ENCODE measurements around the gene FUCA2.
"Not testable (repeated sequence)": the region's sequence is repeated elsewhere in the genome, so short reads cannot be mapped to it uniquely, and the experiment has no call there.

The FUCA2 gene

DNA sequence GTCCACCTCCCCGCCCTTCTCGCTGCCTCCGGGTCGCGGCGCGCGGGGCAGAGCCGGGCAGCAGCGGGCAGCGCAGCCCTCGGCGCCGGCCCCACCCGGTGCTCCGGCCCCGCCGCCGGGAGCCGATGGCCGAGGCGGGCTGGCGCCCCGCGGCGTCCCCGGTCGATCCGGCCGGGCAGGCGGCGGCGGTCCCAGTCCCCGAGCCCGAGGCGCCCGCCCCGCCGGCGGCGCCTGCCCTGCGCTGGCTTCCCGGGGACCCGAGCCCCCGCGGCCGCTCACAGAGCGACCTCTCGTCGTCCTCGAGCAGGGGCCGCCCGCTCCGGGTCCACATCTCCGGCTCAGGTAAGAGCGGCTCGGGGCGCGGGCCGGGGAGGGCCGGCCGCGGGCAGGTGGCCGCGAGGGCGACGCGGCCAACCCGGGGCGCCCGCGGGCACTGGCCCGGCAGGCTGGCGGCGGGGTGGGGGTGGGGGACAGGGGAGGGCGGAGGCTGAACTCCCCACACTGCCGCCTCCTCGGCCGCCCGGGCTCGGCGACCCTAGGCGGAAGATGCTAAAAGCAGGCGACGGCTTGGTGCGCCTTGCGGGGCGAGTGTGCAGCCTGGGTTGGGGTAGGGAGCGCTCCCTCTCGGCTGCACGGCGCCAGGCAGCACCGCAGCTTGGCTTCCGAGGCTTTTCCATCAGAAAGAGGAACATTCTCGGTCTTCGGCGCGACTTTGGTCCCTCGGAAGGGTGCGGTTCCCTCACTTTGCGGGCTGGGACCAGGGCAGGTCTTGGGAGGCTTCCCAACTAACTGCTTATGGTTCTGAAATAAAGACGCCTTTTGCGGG lies 25.6 kb upstream of the FUCA2 start:
- peak; percentile 74 for DNase-seq

DNA sequence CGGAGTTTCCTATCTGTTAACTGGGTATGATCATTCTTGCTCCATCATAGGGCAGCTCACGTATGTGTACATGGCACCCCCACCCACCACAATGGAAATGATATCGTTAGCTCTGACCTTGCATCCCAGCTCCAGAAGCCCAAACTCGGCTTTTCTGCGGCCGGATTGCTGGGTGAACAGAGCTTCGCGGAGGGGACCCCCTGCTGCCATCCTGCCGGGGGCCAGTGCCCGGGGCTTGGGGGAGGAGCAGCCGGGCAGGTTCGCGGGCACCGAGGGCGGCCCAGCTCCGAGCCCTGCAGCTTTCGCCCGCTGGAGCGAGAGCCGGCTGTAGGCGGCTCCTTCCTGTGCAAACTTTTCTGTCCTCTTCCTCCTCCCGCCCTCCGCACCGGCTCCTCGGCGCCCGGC lies 24.9 kb upstream of the FUCA2 start:
- DNase-seq, result peak; percentile 77

DNA sequence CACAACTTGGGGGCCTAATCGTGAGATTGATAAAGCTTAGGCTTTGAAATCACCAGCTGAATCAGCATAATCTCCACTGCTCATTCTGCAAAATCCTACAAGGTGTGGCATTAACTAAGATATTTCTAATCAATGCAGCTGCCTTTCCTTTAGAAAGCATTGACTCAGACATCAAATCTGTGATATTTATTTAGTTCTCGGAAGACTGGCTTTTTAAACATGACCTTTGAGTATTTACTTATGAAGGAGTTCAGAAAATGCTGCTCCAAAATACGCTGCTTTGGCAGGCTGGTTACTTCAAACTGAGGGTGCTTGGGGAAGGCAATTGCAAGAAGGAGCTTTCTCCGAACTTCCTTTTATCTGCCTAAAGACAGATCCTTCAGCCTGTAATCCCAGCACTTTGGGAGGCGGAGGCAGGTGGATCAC lies 23.7 kb upstream of the FUCA2 start:
- no peak for DNase-seq

DNA sequence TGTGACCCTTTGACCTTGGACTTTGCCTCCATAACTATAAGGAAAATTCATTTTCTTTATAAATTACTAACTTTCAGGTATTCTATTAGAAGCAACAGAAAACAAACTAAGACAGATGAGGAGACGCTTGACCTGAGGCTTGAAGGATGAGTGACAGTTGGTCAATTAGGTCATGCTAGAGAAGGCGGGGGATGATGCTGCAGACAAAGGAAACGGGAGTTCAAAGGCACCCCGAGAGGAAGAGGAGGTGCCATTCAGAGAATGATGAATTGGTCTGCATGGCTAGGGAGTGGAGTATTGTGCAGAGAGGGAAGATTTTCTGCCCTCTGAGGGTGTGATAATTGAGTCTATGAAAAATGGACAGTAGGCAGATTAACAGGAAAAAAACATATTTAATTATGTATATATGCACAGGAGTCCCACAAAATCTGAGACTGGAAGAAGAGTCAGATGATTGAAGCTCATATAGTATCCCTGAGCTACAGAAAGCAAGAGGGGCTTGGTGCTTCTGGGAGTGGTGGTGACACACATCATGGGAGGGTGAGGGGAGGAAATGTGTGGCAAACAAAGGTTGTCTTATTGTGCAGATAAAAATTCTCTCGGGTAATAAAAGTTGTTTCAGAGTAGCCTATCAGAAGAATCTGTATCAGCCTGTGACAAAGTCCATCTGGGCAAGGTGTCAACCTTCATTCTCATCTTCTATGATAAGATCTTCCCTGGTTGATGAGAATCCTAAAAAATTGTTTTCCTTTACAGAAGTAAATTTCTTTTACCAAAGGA lies 20.4 kb upstream of the FUCA2 start:
- no peak for DNase-seq

DNA sequence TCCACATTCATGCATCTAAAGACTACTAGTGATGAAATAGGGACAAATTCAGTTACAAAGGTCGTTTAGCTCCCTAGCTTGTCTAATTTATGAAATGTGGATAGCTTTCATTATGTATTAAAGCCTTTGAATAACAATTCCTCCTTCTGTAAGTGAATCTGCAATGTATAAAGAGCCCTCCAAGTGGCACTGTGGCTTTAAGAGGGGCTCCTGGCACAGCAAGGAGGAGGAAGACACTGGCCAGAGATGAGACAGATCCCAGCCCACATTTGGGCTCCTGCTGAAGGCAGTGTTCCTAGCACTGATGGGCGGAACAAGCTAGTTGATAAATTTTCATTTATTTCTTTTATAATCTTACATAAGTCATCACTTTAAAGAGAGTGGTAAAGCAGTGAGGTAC lies 17.6 kb upstream of the FUCA2 start:
- DNase-seq, result no peak

DNA sequence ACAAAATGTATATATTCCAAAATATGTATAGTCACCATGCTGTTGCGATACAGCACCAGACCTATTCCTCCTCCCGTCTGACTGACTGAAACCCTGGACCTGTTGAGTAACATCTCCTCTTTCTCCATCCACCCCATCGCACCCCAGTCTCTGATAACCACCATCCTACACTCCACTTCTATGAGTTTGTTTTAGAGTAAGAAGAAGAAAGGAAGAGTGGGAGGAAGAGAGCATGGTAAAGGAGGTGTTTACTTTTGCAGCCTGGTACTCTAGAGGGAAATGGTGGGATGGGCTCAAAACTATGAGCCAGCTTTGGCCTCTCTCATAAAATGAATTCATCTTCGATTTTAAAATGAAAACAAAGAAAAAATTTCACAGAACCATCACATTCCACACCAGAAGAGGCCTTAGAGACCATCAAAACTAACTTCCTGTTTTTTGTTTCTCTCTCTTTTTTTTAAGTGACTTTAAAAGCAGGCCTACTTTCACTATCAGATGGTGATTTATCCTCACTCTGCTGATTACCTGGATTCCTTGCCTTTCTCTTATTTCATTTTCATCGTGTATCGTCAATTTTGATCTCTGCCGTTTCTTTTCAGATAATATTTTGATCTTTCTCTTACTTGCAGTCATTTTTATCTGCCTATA lies 16.8 kb upstream of the FUCA2 start:
- DNase-seq, result no peak

GRCh38 chr6:143527677-143528076 lies 16.2 kb upstream of the FUCA2 start:
- no peak for DNase-seq

DNA sequence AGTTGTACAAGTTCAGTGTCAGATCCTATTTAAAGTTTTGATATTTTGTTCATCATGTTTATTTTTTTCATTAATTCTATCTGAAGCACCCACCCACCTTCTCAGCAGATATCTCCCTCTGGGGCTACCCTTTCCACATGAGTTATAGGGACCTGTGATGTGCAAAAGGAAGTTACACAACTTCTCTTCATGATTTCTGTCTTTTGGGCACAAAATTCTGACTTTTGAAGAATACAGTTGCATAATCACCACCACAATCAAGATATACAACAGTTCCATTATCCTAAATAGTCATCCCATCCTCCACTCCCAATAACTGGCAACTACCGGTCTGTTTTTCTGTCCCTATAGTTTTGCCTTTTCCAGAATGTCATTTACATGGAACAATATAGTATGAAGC lies 13.8 kb upstream of the FUCA2 start:
- DNase-seq, result no peak

GRCh38 chr6:143522039-143522600 lies 10.6 kb upstream of the FUCA2 start:
- no peak for DNase-seq

DNA sequence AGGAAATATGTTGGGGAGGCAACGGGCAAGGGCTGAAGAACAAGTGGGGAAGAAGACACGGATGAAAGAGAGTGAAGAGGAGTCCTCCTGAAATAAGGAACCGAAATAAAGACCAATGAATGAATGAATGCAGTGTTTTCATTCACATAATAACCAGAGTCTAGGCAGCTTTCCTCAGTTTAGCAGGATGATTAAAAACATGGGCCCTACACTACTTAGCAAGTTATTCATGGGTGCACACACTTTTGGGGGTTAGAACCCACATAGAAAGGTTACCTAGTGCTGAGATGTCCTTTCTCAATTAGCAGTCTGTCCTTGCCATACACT lies 5.9 kb upstream of the FUCA2 start:
- no peak for DNase-seq

- no peak for DNase-seq
These were observed 5.3 kb upstream of the FUCA2 start for GRCh38 chr6:143516690-143517446.

GRCh38 chr6:143515766-143516355 lies 4.3 kb upstream of the FUCA2 start:
- DNase-seq, result no peak

DNA sequence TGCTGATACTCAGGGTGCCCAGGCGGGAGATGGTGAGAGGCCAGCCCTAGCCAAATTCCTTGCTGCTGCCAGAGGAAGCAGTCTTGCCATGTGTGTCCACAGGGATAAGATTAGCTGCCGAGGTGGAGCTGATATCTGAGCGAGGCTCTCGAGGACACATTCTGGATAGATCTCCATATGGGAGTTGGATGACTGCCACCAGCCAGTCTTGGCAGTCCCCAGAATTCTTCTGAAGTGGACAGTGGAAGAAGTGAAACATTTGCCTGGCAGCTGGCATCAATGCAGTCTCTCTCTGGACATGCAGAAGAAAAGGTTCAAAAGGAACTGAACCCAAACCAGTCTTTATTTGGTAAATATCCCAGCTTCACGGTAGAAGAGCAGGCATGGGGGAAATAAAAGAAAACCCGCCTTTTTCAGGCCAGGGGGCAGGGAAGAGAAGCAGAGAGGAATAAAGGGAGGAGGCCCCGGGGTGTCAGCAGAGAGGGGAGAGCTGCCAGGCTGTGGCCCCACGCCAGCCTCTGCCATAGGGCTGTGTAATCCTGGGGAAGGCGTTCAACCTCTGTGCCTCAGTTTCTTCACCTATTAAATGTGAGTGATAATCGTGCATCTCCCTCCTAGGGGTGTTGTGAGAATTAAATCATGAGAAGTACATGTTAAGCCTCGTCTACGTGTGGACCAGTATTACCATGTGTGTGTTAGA lies 3.7 kb upstream of the FUCA2 start:
- no peak for DNase-seq

- DNase-seq, result no peak
These were observed 1.9 kb upstream of the FUCA2 start for GRCh38 chr6:143513410-143513809.

GRCh38 chr6:143510326-143510725 lies 1.2 kb downstream of the FUCA2 start:
- not testable (repeated sequence) for DNase-seq

DNA sequence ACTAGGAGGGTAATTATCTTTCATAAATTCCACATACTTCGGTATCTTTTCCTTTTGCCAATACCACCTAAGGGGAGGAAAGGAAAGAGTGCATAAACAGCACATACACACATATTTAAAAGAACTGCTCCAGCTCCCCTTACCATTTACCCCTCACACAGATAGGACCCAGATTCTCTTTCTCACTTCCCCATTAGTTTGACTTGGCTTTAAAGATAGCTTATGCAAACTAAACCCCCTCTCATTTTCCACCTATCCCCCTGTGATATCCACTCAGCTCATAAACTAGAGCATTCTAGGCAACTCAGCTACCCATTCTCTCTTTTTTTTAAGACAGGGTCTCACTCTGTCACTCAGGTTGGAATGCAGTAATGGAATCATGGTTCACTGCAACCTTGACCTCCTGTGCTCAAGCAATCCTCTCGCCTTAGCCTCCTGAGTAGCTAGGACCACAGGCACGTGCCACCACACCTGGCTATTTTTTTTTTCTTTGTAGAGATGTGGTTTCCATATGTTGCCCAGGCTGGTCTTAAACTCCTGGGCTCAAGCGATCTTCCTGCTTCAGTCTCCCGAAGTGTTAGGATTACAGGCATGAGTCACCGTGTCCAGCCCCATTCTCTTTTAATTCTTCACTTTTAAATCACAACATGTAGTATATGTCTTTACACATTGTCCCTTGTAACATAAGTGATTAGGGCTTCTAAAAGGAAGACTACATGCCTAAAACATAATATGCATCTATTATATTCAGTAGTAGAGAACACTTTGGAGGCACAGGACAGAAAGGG lies 4.0 kb downstream of the FUCA2 start:
- DNase-seq, result no peak

DNA sequence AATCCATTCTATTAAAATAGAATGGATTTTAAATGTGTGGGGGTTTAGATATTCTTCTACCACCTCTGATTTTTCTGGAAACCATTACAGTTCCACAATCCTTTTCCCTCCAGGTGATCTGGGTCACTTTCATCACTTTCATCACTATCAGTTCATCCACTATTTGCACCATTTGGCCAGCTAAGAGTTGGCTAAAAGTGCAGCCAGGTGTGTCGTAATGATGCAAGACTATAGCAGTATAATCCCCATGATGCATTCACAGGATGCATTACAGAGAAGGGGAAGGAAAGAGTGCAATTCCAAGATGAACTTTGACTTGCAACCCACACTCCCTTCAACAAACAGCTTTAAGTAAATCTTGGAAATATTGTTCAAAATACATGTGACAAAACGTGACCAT lies 4.9 kb downstream of the FUCA2 start:
- DNase-seq, result no peak

GRCh38 chr6:143506199-143506598 lies 5.3 kb downstream of the FUCA2 start:
- no peak for DNase-seq

GRCh38 chr6:143505537-143505936 lies 6.0 kb downstream of the FUCA2 start:
- no peak for DNase-seq

DNA sequence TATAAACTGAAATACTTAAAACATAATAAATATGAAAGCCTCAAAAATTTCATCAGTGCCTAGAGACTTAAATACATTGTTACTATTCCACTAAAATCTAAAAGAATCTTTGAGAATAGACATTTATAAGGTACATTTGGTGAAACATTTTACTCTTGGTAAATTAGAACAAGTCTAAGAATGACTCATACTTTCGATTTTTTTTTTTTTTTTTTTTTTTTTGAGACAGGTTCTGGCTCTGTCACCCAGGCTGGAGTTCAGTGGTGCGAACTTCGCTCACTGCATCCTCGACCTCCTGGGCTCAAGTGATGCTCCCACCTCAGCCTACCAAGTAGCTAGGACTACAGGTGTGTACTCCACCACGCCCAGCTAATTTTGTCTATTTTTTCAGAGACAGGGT lies 6.4 kb downstream of the FUCA2 start:
- no peak for DNase-seq

Measured in right kidney (tissue), 1 donor.